ENCODE measurements around the gene AQP11.

Gene AQP11

DNA sequence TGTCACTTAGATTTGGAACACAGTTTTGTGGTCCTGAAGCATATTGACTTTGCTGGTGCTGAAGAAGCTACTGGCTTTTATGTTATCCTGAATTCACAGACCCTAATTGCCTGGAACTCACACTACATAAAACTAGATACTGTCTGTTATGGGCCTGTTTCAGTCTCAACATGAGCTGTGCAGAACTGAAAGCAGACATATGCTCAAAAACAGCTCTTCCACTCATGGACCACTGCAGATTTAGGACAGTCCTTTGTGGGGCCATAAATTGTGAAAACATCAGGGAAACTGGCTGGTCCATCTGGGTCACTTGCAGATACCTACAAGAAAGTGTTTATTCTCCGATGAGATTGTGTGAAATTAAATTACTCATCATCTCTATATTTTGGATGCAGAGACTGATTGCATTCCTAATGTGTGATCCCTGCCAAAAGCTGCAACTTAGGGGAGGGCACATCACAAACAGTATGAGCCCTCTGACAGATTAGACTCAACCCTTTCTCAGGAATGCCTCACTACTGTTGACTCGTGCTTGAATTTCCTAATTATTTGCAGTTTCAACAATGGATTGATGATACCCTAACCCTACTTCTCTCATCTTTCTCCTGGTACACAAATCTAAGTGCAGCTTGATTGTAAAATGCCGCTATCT, 58.0 kb downstream of the AQP11 start:
- Histone ChIP-seq H3K4me2 (ENCODE audit: low read length) (no peak overlapping the region), H3K9me3 (ENCODE audit: control insufficient read depth, low read length) (no peaks in the 10 kb centered on the region), H3K4me1 (no peaks in the 10 kb centered on the region), H2AFZ (no peak overlapping the region), H3K79me2 (no peaks in the 10 kb centered on the region), H3K4me3 (ENCODE audit: low read depth, low read length) (no peak overlapping the region), H3K36me3 (ENCODE audit: control insufficient read depth, insufficient read depth, low read length) (no peaks in the 10 kb centered on the region), H3K27me3 (ENCODE audit: control insufficient read depth, insufficient read depth, low read length) (no peaks in the 10 kb centered on the region), H3K27ac (no peak overlapping the region), H3K9ac (no peak overlapping the region)
- TF ChIP-seq, protein P1, sequence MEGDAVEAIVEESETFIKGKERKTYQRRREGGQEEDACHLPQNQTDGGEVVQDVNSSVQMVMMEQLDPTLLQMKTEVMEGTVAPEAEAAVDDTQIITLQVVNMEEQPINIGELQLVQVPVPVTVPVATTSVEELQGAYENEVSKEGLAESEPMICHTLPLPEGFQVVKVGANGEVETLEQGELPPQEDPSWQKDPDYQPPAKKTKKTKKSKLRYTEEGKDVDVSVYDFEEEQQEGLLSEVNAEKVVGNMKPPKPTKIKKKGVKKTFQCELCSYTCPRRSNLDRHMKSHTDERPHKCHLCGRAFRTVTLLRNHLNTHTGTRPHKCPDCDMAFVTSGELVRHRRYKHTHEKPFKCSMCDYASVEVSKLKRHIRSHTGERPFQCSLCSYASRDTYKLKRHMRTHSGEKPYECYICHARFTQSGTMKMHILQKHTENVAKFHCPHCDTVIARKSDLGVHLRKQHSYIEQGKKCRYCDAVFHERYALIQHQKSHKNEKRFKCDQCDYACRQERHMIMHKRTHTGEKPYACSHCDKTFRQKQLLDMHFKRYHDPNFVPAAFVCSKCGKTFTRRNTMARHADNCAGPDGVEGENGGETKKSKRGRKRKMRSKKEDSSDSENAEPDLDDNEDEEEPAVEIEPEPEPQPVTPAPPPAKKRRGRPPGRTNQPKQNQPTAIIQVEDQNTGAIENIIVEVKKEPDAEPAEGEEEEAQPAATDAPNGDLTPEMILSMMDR (IDR thresholded peaks at IDR 0.05): no peak

DNA sequence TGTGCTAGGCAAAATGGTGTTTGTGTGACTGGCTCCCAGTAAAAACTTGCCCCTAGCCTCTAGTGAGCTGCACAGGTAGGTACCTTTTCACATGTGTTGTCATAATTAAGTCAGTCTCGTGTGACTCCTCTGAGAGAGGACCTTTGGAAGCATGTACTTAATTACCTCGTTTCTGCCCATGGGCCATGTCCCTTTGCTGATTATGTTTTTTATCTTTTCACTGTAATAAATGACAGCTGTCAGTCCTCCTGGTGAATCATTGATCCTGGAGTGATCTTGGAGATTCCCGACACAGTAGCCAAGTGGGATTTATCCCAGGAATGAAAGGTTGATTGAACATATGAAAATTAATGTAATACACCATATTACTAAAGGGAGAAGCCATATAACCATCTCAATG, 60.4 kb downstream of the AQP11 start:
- Histone ChIP-seq H3K27me3 (ENCODE audit: control insufficient read depth, insufficient read depth, low read length) (no peaks in the 10 kb centered on the region), H3K4me3 (ENCODE audit: low read depth, low read length) (no peak overlapping the region), H3K9me3 (ENCODE audit: control insufficient read depth, low read length) (no peaks in the 10 kb centered on the region), H3K79me2 (no peaks in the 10 kb centered on the region), H2AFZ (no peak overlapping the region), H3K36me3 (ENCODE audit: control insufficient read depth, insufficient read depth, low read length) (no peaks in the 10 kb centered on the region), H3K27ac (no peak overlapping the region), H3K9ac (no peak overlapping the region), H3K4me2 (ENCODE audit: low read length) (no peak overlapping the region), H3K4me1 (no peaks in the 10 kb centered on the region)
- TF ChIP-seq, protein P1 (IDR thresholded peaks at IDR 0.05): no peak

DNA sequence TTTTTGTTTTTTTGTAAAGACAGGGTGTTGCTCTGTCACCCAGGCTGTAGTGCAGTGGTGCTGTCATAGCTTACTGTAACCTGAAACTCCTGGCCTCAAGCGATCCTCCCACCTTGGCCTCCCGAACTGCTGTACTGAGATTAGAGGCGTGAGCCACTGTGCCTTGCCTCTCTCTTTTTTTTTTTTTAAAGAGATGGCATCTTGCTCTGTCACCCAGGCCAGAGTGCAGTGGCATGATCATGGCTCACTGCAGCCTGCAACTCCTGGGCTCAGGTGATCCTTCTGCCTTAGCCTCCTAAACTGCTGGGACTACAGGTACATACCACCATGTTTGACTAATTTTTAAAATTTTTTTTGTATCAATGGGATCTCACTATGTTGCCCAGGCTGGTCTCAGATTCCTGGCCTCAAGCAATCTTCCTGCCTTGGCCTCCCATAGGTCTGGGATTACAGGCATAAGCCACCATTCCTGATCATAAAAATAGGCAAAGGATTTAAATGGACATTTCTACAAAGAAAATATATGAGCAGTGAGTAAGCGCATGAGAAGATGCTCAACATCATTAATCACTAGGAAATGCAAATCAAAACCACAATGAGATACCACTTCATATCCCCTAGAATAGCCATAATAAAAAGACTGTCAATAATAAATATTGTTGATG, 65.1 kb downstream of the AQP11 start:
- Histone ChIP-seq H3K4me2 (ENCODE audit: low read length) (no peak overlapping the region), H3K27ac (no peak overlapping the region), H3K79me2 (no peaks in the 10 kb centered on the region), H3K9ac (no peak overlapping the region), H3K36me3 (ENCODE audit: control insufficient read depth, insufficient read depth, low read length) (no peaks in the 10 kb centered on the region), H3K4me3 (ENCODE audit: low read depth, low read length) (no peak overlapping the region), H3K9me3 (ENCODE audit: control insufficient read depth, low read length) (no peaks in the 10 kb centered on the region), H3K27me3 (ENCODE audit: control insufficient read depth, insufficient read depth, low read length) (no peaks in the 10 kb centered on the region), H2AFZ (no peak overlapping the region), H3K4me1 (no peaks in the 10 kb centered on the region)
- TF ChIP-seq, protein P1 (IDR thresholded peaks at IDR 0.05): no peak

DNA sequence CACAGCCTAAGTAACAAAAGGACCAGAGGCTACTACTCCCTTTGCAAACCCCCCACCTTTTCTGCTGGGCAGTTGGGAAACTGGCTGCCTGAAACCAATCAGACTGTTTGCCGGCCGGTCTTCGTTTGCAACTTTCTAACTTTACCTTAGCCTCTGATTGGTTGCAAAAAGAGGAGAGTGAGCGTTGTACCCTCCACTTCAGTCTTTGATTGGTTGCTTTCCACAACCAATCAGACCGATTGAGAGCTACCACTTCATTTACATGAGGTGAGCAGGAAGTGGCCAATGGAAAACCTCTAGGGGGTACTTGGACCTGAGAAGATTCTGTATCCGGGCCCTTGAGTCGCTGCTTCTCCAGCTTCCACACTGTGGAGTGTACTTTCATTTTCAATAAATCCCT, 66.6 kb downstream of the AQP11 start:
- H3K27me3 ChIP-seq (ENCODE audit: control insufficient read depth, insufficient read depth, low read length): no peaks in the 10 kb centered on the region
- H3K4me1 ChIP-seq: no peaks in the 10 kb centered on the region
- TF ChIP-seq, protein P1 (IDR thresholded peaks at IDR 0.05): no peak
- no peak overlapping the region for H3K4me2 ChIP-seq (ENCODE audit: low read length)
- H3K27ac ChIP-seq: no peak overlapping the region
- H3K9ac ChIP-seq: no peak overlapping the region
- no peak overlapping the region for H2AFZ ChIP-seq
- no peaks in the 10 kb centered on the region for H3K9me3 ChIP-seq (ENCODE audit: control insufficient read depth, low read length)
- H3K36me3 ChIP-seq (ENCODE audit: control insufficient read depth, insufficient read depth, low read length): no peaks in the 10 kb centered on the region
- H3K4me3 ChIP-seq (ENCODE audit: low read depth, low read length): no peak overlapping the region
- H3K79me2 ChIP-seq: no peaks in the 10 kb centered on the region

All from parathyroid adenoma (tissue), 2 donors.